Measurements from ENCODE around the gene CCT8L2.
"Not testable (repeated sequence)": the region's sequence is repeated elsewhere in the genome, so short reads cannot be mapped to it uniquely, and the experiment has no call there.

- TF ChIP-seq NFIC (IDR thresholded peaks at IDR 0.05; ENCODE audit: low read length); BATF2 (CRISPR knock-in tag; IDR thresholded peaks at IDR 0.05); ZNF274 (CRISPR knock-in tag; IDR thresholded peaks at IDR 0.05); FOXA3 (CRISPR knock-in tag; IDR thresholded peaks at IDR 0.05); CTCF (CRISPR knock-in tag; IDR thresholded peaks at IDR 0.05); MXI1 (IDR thresholded peaks at IDR 0.05; ENCODE audit: borderline replicate concordance, low read depth, low read length); USF2 (IDR thresholded peaks at IDR 0.05; ENCODE audit: low read depth, low read length); USF2 (CRISPR knock-in tag; IDR thresholded peaks at IDR 0.05; ENCODE audit: borderline replicate concordance); POLR2A (IDR thresholded peaks at IDR 0.05; ENCODE audit: insufficient read depth in 1 of 2, low read depth in 2 of 2, low read length in 2 of 2); HNRNPUL1 (IDR thresholded peaks at IDR 0.05; ENCODE audit: low read depth, low read length); ZKSCAN5 (CRISPR knock-in tag; IDR thresholded peaks at IDR 0.05); EP300 (IDR thresholded peaks at IDR 0.05; ENCODE audit: low read depth in 2 of 2, low read length in 2 of 2); EP300 (CRISPR knock-in tag; IDR thresholded peaks at IDR 0.05; ENCODE audit: borderline replicate concordance); KDM5B (CRISPR knock-in tag; IDR thresholded peaks at IDR 0.05; ENCODE audit: borderline replicate concordance): not testable (repeated sequence)
- TF ChIP-seq, protein P1, sequence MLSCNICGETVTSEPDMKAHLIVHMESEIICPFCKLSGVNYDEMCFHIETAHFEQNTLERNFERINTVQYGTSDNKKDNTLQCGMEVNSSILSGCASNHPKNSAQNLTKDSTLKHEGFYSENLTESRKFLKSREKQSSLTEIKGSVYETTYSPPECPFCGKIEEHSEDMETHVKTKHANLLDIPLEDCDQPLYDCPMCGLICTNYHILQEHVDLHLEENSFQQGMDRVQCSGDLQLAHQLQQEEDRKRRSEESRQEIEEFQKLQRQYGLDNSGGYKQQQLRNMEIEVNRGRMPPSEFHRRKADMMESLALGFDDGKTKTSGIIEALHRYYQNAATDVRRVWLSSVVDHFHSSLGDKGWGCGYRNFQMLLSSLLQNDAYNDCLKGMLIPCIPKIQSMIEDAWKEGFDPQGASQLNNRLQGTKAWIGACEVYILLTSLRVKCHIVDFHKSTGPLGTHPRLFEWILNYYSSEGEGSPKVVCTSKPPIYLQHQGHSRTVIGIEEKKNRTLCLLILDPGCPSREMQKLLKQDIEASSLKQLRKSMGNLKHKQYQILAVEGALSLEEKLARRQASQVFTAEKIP (CRISPR knock-in tag; IDR thresholded peaks at IDR 0.05; ENCODE audit: borderline replicate concordance): not testable (repeated sequence)
Observed at GRCh38 chr22:16559996-16560395, 32.6 kb downstream of the CCT8L2 start.

All from HepG2 (cell line).